Measurements from ENCODE around the gene ASTN2.

GRCh38 chr9:117164512-117164911 lies 250.3 kb downstream of the ASTN2 start:
- TF ChIP-seq ZKSCAN1 (IDR thresholded peaks at IDR 0.05; ENCODE audit: low read depth, low read length) (no peak), EP300 (IDR thresholded peaks at IDR 0.05; ENCODE audit: low read length) (no peak), CTCF (IDR thresholded peaks at IDR 0.05 in 2 of 3, conservative IDR thresholded peaks at IDR 0.05 in 1 of 3; ENCODE audit: insufficient read depth in 2 of 3, low read depth in 1 of 3, low read length in 3 of 3) (no peak), E4F1 (CRISPR knock-in tag; IDR thresholded peaks at IDR 0.05; ENCODE audit: borderline replicate concordance) (no peak), ZBTB33 (CRISPR knock-in tag; IDR thresholded peaks at IDR 0.05) (no peak), MTA2 (IDR thresholded peaks at IDR 0.05; ENCODE audit: low read depth) (no peak), TAF9B (IDR thresholded peaks at IDR 0.05; ENCODE audit: partially characterized antibody) (no peak), SP2 (IDR thresholded peaks at IDR 0.05; ENCODE audit: extremely low read depth, low read depth, low read length, poor library complexity, severe bottlenecking) (no peak), KDM1A (IDR thresholded peaks at IDR 0.05) (no peak), POLR2AphosphoS5 (IDR thresholded peaks at IDR 0.05; ENCODE audit: control insufficient read depth, insufficient read depth, low read depth, low read length) (no peak)
- TF ChIP-seq, protein P1, sequence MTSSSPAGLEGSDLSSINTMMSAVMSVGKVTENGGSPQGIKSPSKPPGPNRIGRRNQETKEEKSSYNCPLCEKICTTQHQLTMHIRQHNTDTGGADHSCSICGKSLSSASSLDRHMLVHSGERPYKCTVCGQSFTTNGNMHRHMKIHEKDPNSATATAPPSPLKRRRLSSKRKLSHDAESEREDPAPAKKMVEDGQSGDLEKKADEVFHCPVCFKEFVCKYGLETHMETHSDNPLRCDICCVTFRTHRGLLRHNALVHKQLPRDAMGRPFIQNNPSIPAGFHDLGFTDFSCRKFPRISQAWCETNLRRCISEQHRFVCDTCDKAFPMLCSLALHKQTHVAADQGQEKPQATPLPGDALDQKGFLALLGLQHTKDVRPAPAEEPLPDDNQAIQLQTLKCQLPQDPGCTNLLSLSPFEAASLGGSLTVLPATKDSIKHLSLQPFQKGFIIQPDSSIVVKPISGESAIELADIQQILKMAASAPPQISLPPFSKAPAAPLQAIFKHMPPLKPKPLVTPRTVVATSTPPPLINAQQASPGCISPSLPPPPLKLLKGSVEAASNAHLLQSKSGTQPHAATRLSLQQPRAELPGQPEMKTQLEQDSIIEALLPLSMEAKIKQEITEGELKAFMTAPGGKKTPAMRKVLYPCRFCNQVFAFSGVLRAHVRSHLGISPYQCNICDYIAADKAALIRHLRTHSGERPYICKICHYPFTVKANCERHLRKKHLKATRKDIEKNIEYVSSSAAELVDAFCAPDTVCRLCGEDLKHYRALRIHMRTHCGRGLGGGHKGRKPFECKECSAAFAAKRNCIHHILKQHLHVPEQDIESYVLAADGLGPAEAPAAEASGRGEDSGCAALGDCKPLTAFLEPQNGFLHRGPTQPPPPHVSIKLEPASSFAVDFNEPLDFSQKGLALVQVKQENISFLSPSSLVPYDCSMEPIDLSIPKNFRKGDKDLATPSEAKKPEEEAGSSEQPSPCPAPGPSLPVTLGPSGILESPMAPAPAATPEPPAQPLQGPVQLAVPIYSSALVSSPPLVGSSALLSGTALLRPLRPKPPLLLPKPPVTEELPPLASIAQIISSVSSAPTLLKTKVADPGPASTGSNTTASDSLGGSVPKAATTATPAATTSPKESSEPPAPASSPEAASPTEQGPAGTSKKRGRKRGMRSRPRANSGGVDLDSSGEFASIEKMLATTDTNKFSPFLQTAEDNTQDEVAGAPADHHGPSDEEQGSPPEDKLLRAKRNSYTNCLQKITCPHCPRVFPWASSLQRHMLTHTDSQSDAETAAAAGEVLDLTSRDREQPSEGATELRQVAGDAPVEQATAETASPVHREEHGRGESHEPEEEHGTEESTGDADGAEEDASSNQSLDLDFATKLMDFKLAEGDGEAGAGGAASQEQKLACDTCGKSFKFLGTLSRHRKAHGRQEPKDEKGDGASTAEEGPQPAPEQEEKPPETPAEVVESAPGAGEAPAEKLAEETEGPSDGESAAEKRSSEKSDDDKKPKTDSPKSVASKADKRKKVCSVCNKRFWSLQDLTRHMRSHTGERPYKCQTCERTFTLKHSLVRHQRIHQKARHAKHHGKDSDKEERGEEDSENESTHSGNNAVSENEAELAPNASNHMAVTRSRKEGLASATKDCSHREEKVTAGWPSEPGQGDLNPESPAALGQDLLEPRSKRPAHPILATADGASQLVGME (CRISPR knock-in tag; IDR thresholded peaks at IDR 0.05) = no peak

Measured in K562 (cell line).